GM18508 (cell line): ENCODE data around the gene TNXB.
"Not testable (repeated sequence)": the region's sequence is repeated elsewhere in the genome, so short reads cannot be mapped to it uniquely, and the experiment has no call there.

Source experiments
- ATAC-seq: cut with Tn5 transposase; IDR thresholded peaks from one replicate; pipeline ENCODE4 v1.9.1; 2021; ENCODE audit warnings: moderate number of reproducible peaks; ENCODE audit not compliant: insufficient read depth, unreplicated experiment

Gene TNXB

GRCh38 chr6:32009537-32009936 lies 99.6 kb downstream of the TNXB start:
- ATAC-seq = not testable (repeated sequence)

GRCh38 chr6:32008616-32009015 lies 100.5 kb downstream of the TNXB start:
- not testable (repeated sequence) for ATAC-seq

- not testable (repeated sequence) for ATAC-seq
These were observed 101.1 kb downstream of the TNXB start for GRCh38 chr6:32008037-32008436.

GRCh38 chr6:32007086-32007485 lies 102.1 kb downstream of the TNXB start:
- not testable (repeated sequence) for ATAC-seq

GRCh38 chr6:32005991-32006529 lies 103.1 kb downstream of the TNXB start:
- ATAC-seq = not testable (repeated sequence)

- not testable (repeated sequence) for ATAC-seq
These were observed 103.6 kb downstream of the TNXB start for GRCh38 chr6:32005538-32005880.

- ATAC-seq = not testable (repeated sequence)
These were observed 104.1 kb downstream of the TNXB start for GRCh38 chr6:32004864-32005537.

GRCh38 chr6:32004393-32004792 lies 104.7 kb downstream of the TNXB start:
- ATAC-seq = not testable (repeated sequence)

- ATAC-seq = not testable (repeated sequence)
These were observed 105.8 kb downstream of the TNXB start for GRCh38 chr6:32003301-32003700.

- not testable (repeated sequence) for ATAC-seq
These were observed 106.4 kb downstream of the TNXB start for GRCh38 chr6:32002546-32003268.

GRCh38 chr6:31996385-31996784 lies 112.8 kb downstream of the TNXB start:
- not testable (repeated sequence) for ATAC-seq

GRCh38 chr6:31994421-31994820 lies 114.7 kb downstream of the TNXB start:
- not testable (repeated sequence) for ATAC-seq
